GM21619 (cell line): ENCODE measurements around the gene CCNL1.

Experiments
- ATAC-seq: cut with Tn5 transposase; IDR thresholded peaks from one replicate; pipeline ENCODE4 v1.9.1; 2021; ENCODE audit not compliant: unreplicated experiment

CCNL1 gene

GRCh38 chr3:157126365-157126764 lies 33.6 kb downstream of the CCNL1 start:
- ATAC-seq = no peak

GRCh38 chr3:157125101-157125500 lies 34.8 kb downstream of the CCNL1 start:
- ATAC-seq = no peak

GRCh38 chr3:157123621-157124020 lies 36.3 kb downstream of the CCNL1 start:
- no peak for ATAC-seq

- ATAC-seq = no peak
Measured at GRCh38 chr3:157122832-157123427, 37.0 kb downstream of the CCNL1 start.

GRCh38 chr3:157122116-157122515 lies 37.8 kb downstream of the CCNL1 start:
- ATAC-seq = no peak

- no peak for ATAC-seq
Measured at GRCh38 chr3:157121522-157121921, 38.4 kb downstream of the CCNL1 start.

- no peak for ATAC-seq
Measured at GRCh38 chr3:157120071-157120892, 39.7 kb downstream of the CCNL1 start.

GRCh38 chr3:157119369-157119951 lies 40.5 kb downstream of the CCNL1 start:
- no peak for ATAC-seq

GRCh38 chr3:157117875-157118654 lies 41.9 kb downstream of the CCNL1 start:
- ATAC-seq = no peak

- ATAC-seq = no peak
Measured at GRCh38 chr3:157117206-157117605, 42.7 kb downstream of the CCNL1 start.

GRCh38 chr3:157116017-157116416 lies 43.9 kb downstream of the CCNL1 start:
- ATAC-seq = no peak

- ATAC-seq = no peak
Measured at GRCh38 chr3:157115069-157116006, 44.6 kb downstream of the CCNL1 start.

- no peak for ATAC-seq
Measured at GRCh38 chr3:157113832-157114505, 46.0 kb downstream of the CCNL1 start.

- ATAC-seq = no peak
Measured at GRCh38 chr3:157112536-157112935, 47.4 kb downstream of the CCNL1 start.

- ATAC-seq = no peak
Measured at GRCh38 chr3:157111518-157111917, 48.4 kb downstream of the CCNL1 start.

GRCh38 chr3:157110761-157111278 lies 49.1 kb downstream of the CCNL1 start:
- ATAC-seq = no peak

GRCh38 chr3:157109267-157110141 lies 50.4 kb downstream of the CCNL1 start:
- no peak for ATAC-seq

- no peak for ATAC-seq
Measured at GRCh38 chr3:157107644-157108133, 52.3 kb downstream of the CCNL1 start.
